ELR (cell line): ENCODE data around the gene POU6F1.
"Not testable (repeated sequence)": the region's sequence is repeated elsewhere in the genome, so short reads cannot be mapped to it uniquely, and the experiment has no call there.

ENCODE experiments used
- DNase-seq: peaks from one replicate; pipeline ENCODE4 v3.0.0-alpha.2; 2015; ENCODE audit warnings: low read depth

The POU6F1 gene, protein sequence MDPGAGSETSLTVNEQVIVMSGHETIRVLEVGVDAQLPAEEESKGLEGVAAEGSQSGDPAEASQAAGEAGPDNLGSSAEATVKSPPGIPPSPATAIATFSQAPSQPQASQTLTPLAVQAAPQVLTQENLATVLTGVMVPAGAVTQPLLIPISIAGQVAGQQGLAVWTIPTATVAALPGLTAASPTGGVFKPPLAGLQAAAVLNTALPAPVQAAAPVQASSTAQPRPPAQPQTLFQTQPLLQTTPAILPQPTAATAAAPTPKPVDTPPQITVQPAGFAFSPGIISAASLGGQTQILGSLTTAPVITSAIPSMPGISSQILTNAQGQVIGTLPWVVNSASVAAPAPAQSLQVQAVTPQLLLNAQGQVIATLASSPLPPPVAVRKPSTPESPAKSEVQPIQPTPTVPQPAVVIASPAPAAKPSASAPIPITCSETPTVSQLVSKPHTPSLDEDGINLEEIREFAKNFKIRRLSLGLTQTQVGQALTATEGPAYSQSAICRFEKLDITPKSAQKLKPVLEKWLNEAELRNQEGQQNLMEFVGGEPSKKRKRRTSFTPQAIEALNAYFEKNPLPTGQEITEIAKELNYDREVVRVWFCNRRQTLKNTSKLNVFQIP

DNA sequence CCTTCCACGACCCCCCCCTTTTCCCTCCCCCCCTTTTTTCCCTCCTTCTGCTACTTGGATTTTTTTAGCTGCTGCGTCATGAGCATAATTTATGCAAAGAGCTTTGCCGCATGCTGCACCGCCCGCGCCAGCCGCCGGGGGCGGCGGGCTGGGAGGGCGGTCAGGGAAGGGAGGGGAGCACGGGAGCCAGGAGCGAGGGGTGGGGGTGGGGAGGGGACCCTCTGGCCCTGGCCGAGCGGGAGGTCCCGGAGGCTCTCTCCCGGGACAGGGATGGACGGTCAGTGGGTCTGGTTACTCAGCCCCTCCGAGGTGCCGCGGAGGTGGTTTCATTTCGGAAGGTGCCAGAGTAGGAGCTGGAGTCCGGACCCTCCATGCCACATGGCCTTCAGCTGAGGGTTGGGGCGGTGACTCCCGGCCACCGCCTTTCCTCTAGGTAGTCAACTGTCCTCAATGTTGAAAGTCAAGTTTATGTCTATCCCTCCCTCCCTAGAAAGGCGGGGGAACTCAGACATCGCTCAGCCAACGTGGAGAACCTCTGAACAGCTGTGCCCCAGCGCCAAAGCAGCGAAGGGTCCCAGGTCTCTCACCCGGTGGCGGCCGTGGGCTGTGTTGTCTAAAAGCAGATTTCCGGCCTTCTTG, at the start of gene POU6F1:
POU6F1 (minus strand) TSS at position 95 of the 639 bp plus-strand sequence. CDS start 11,226 bp downstream, outside the sequence.
- peak; percentile 88 for DNase-seq

DNA sequence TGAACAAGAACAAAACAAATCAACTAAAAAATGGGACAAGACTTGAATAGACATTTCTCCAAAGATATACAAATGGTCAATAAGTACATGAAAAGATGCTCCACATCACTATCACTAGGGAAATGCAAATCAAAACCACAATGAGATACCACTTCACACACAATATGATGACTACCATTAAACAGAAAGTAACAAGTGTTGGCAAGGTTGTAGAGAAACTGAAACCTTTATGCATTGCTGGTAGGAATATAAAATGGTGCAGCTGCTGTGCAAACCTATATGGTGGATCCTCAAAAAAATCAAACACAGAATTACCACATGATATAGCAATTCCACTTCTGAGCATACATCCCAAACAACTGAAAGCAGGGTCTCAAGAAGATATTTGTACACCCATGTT, 47.2 kb upstream of the POU6F1 start:
- no peak for DNase-seq

DNA sequence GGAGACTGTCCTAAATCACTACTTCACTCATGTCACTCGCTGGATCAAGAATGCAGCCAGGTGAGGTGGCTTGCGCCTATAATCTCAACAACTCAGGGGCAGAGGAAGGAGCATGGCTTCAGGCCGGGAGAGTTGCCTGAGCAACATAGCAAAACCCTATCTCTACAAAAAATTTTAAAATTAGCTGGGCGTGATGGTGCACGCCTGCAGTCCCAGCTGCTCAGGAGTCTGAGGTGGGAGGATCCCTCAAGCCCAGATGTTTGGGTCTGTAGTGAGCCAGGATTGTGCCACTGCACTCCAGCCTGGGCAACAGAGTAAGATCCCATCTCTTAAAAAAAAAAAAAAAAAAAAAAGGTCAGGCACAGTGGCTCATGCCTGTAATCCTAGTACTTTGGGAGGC, 46.4 kb upstream of the POU6F1 start:
- DNase-seq: no peak

DNA sequence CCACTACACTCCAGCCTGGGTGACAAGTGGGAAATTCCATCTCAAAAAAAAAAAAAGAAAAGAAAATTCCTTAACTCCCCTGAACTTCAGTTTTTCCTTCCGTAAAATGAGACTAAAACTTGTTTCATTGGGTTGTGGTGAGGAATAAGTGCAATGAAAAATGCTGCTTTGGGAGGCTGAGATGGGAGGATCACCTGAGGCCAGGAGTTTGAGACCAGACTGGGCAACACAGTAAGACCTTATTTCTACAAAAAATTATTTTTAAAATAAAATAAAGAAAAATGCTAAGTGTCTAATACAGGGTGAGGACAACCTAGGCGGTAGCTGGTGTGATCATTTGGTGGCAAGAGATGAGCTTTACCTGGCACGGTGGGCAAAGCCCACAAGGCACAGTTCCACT, 45.5 kb upstream of the POU6F1 start:
- DNase-seq: no peak

DNA sequence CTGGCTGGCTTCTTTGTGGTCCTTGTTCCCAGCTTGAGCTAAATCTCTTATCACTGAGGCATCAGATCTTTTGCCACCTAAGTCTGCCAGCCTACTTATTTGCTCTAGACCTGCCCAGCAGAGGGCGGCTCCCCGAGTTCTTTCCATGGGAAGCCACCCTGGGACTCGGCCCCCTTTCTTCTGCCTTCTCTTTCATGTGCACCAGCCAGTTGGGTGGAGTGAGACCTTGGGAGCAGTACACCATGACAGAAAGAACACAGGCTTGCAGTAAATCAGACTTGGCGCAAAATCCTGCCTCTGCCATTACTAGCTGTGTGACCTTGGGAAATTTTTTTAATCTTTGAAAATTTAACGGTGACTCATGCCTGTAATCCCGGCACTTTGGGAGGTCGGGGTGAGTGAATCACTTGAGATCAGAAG, 44.9 kb upstream of the POU6F1 start:
- DNase-seq: peak; percentile 68

GRCh38 chr12:51259600-51259999, 41.7 kb upstream of the POU6F1 start:
- DNase-seq: not testable (repeated sequence)

- DNase-seq: no peak
Observed at GRCh38 chr12:51254536-51254935, 36.7 kb upstream of the POU6F1 start.

GRCh38 chr12:51253276-51253675, 35.4 kb upstream of the POU6F1 start:
- no peak for DNase-seq

DNA sequence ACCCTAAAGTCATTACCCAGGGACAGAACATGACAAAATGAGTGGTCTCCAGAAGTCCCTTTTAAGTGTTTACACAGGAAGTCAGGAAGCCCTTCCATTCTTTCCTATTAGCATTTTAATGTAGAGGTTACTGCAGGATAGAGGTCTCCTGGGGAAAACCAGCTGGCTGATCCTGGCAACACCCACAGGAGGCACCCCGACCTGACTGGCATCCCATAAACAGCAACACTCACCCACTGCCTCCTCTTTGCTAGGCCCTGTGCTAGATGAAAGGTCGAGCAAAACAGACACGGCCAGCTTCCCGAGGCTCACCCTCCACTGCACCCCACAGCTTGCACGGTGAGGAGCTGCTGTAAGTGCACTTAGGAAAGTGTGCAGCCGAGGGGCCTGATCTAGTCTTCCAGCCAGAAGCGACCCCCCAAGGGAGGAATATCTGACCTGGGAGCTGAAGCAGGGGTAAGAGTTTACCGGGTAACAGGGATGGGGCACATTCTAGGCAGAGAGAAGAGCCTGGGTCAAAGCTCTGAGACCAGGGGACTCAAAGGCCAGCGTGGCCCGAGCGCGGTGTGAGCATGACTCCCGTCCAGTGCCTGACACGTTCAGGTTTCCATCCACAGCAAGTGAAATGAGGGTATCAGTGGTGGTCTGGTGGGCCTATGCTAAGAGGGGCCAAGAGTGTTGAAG, 29.8 kb upstream of the POU6F1 start:
- DNase-seq: no peak

DNA sequence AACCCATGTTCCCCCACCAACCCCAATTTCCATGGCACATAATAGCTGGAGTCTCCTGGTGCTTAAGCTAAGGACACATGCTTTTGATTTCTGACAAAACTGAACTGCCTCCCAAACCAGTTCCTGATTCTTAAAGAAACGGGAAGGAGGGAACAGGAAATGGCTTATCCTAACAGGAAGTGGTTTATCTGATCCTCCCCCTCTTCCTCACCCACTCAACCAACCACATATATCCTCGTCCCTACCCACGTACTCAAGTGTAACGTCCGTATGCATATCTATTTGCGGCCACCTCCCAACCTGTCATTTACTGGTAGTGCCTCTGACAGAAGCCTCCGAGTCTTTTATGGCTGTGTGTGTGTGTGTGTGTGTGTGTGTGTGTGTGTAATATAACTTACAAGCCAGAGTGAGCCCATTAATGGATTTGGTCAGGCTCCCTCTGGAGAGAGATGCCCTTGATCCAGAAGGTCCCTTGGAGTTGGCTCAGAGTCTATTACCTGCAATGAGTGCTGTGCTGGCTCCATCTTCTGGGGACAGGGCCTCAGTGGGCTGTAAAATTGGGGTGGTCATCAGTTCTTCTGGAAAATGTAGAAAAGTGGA, 28.5 kb upstream of the POU6F1 start:
- peak; percentile 77 for DNase-seq

DNA sequence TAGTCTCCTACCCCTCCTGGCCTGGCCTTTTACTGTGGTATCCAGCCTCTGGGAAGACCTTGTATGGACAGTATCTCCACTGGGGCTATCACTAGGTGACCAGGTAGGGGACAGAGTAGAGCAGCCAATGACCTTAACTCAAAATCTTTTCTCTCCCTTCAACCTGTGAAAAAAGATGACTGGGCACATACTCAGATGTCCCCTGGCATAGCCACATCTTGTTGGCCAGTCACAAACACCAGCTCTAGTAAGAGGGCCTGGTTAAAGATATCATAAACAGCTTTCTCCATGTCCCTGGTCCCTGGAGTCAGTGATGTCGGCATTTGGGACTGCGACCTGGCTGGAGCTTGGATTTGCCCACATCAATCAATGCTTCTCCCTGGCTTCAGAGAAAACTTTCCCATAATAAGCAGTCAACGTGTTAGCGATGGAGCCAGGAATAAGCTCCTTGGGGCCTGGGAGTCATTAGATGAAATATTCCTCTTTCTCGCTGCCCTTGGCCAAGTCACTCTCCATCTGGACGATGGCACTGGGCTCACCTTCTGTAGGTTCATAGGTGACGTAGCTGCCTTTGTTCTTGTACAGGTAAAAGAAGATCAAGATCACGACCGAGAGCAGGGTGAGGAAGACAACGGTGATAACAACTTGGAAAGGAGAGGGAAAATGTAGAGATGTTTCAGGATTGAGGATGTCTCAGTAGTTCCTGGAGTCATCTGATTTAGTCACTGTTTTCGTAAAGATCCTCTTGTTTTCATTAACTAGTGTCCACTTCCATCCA, 27.8 kb upstream of the POU6F1 start:
- DNase-seq: no peak

- DNase-seq: peak; percentile 50
Observed at GRCh38 chr12:51244269-51244668, 26.4 kb upstream of the POU6F1 start.

DNA sequence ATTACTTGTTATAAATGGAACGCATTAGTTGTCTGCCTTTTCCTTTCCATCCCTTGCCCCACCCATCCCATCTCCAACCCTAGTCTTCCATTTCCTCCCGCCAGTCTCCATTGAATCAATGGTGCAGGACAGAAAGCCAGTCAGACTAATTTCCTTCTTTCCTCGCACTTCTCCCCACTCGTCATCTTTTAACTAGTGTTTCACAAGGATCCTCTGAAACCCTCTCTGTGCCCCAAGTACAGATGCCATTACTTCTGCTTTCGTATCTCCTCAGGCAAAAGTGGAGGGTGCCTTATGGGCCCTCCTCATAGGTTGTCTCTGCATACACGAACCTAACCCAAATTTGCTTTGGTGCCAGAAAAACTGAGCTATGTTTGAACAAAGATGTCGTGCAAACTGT, 25.0 kb upstream of the POU6F1 start:
- DNase-seq: no peak

- no peak for DNase-seq
Observed at GRCh38 chr12:51242120-51242519, 24.3 kb upstream of the POU6F1 start.

GRCh38 chr12:51240971-51241370, 23.1 kb upstream of the POU6F1 start:
- DNase-seq: peak; percentile 63

- peak; percentile 97 for DNase-seq
Observed at GRCh38 chr12:51238510-51239334, 20.9 kb upstream of the POU6F1 start, which contains the start of gene DAZAP2. TSS of gene DAZAP2 (plus strand) at chr12:51238826. CDS start at chr12:51238908, 82 bp downstream.

DNA sequence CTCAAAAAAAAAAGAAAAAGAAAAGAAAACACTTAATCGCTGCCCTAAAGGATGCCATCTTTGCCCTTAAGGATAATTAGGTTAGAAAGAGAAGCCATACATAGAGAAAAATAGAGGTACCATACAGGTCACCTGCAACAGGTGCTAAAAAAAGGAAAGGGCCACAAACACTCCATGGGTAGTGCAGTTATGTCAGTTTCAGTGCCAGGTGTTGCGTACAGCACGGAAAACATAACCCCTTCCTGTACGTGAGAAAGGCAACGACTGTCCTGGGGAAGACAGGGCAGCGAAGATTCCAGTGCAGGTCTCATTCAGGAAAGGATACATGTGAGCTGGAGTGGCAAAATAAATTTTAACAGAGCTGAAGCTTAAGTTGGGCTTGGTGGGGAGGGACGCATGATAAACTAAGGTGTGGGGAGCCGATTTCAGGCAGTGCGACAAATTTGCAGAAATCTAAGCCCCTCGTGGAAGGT, 20.2 kb upstream of the POU6F1 start:
- DNase-seq: no peak

DNA sequence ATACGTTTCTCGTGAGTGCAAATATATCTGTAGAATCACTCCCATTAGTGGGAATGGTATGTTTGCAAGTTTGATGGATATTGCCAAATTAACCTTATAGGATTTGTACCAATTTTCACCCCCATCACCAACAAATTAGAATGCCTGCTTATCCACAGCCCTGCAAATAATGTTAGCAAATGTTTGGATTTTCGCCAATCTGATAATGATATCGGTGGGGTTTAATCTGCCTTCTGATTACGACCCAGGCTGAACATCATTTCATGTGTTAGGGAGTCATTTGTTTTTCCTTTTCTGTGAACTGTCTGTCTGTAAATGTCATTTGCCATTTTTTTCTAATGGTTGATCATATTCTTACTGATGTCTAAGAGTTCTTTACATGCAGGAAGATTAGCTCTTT, 16.7 kb upstream of the POU6F1 start:
- DNase-seq: no peak

DNA sequence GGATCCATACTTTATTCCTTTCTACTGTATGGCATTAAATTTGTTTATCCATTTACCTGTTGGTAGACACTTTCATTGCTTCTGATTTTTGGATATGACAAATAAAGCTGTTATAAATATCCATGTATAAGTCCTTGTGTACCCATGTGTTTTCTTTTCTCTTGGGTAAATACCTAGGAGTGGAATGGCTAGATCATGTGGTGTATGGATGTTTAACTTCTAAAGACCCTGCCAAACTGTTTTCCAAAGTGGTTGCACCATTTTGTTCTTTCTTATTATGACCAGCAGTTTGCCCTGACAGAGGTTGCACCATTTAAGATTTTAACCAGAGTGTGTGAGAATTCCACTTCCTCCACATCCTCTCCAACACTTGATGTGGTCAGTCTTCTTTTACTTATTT, 14.8 kb upstream of the POU6F1 start:
- DNase-seq: no peak
